ENCODE measurements around the gene AAK1.

AAK1 gene

DNA sequence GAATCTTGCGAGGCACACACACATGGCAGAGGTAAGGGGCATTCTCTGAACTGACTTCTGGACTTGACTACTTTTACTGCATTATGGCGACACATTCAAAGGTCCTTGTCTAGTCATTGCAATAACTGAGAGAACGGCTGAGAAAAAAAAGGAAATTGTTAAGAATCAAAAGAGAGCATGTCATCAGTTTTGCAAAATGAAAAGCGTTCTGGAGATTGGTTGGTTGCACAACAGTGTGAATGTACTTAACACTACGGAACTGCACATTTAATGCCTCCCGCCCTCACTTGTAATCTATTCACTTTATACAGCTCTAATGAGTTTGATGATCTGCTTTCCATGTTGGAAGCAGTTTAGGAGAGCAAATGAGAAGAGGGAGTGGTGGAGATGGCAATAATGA is 137.8 kb downstream of the AAK1 start:
- TF ChIP-seq, protein P1, sequence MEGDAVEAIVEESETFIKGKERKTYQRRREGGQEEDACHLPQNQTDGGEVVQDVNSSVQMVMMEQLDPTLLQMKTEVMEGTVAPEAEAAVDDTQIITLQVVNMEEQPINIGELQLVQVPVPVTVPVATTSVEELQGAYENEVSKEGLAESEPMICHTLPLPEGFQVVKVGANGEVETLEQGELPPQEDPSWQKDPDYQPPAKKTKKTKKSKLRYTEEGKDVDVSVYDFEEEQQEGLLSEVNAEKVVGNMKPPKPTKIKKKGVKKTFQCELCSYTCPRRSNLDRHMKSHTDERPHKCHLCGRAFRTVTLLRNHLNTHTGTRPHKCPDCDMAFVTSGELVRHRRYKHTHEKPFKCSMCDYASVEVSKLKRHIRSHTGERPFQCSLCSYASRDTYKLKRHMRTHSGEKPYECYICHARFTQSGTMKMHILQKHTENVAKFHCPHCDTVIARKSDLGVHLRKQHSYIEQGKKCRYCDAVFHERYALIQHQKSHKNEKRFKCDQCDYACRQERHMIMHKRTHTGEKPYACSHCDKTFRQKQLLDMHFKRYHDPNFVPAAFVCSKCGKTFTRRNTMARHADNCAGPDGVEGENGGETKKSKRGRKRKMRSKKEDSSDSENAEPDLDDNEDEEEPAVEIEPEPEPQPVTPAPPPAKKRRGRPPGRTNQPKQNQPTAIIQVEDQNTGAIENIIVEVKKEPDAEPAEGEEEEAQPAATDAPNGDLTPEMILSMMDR (IDR thresholded peaks at IDR 0.05; ENCODE audit: borderline replicate concordance, insufficient read depth, low read depth, low read length) = no peak
- no peak overlapping the region for H3K4me3 ChIP-seq (ENCODE audit: low read depth, low read length)

DNA sequence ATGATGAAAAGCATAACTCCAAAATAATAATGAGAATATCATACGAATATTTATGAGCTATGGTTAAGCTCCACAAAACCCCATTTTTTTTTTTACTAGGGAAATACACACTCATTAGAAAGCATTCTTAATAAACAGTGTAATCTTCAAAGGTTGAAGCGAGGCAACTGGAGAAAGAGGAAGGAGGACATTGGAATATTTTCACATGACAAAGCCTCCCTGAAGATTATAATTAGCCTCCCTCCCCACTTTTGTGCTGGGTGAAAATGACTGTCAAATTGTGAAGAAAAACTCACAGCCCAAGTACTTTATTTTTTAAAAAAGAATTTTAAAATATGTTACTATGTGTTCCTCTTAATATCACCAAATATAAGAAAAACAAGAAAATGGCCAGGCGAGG is 142.2 kb downstream of the AAK1 start:
- H3K4me3 ChIP-seq (ENCODE audit: low read depth, low read length) = no peak overlapping the region
- TF ChIP-seq, protein P1 (IDR thresholded peaks at IDR 0.05; ENCODE audit: borderline replicate concordance, insufficient read depth, low read depth, low read length) = no peak

DNA sequence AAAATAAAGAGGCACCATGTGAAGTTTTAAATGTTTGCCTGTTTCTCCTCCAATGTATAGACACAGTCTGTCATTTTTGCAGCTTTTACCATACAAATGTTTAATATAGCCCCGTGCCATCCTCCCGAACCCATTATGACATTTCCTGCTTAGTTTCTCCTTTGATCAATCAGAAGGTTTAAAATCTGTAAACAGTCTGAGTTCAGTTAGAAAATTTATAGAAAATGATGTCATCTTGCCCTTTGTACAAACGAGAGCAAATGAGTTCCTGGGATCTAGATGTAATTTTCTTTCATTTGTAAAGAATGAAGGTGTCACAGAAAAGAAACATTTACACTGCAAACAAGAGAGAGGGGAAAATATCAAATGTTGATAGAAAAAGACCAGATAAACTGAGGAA is 143.6 kb downstream of the AAK1 start:
- TF ChIP-seq, protein P1 (IDR thresholded peaks at IDR 0.05; ENCODE audit: borderline replicate concordance, insufficient read depth, low read depth, low read length) = no peak
- no peak overlapping the region for H3K4me3 ChIP-seq (ENCODE audit: low read depth, low read length)

DNA sequence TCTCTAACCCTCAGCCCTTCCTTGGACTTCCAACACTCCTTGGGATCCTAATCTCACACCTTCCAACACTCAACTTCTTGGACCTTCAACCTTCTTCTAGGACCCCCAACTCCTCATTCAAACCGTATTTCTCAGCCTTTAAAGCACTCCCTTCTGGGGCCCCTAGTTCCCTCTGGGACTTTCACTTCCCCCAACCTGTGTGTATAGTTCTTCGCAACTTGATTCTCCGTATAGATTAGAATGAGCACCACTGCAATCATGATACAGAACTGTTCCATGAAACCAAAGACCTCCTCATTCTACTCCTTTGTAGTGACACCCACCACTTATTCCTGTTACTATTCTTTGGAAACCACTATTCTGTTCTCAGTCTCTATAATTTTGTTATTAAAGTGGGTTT is 144.3 kb downstream of the AAK1 start:
- no peak overlapping the region for H3K4me3 ChIP-seq (ENCODE audit: low read depth, low read length)
- TF ChIP-seq, protein P1 (IDR thresholded peaks at IDR 0.05; ENCODE audit: borderline replicate concordance, insufficient read depth, low read depth, low read length) = no peak

DNA sequence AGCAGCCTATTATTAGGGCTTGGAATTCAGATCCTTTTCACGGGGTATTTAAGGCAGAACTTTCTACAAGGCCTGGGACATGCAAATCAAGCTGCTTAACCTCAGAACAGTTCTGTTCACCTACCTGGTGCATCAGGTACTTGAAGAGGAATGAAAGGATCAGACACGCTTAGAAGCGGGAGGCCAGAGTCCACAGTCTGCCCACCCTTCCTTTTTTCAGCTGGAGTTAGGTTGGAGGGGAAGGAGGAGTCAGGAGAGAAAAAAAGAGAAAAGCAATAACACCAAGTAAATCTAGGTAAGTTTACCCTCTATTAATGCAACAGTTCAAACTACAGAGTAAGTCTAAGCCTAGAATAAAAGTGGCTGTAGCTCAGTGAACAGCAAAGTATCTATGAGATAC is 147.7 kb downstream of the AAK1 start:
- H3K4me3 ChIP-seq (ENCODE audit: low read depth, low read length) = no peak overlapping the region
- TF ChIP-seq, protein P1 (IDR thresholded peaks at IDR 0.05; ENCODE audit: borderline replicate concordance, insufficient read depth, low read depth, low read length) = no peak

DNA sequence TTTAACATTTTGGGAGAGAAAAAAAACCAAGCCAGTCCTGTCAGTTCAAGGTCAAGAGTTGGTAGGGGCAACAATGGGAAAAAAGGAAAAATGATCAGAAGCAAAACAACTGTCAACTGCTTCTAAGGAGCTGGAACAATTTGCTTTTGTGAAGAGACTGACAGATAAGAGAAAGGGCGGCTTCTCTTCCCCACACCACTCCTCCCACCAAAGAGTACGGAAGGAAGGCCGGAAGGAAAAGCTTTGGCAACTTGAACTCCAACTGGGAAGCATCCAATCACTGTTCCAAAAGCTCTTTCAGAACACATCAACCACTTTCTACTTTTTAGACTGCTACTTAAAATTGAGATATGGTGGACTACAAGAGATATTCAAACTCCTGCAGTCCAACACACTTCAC is 148.5 kb downstream of the AAK1 start:
- no peak overlapping the region for H3K4me3 ChIP-seq (ENCODE audit: low read depth, low read length)
- TF ChIP-seq, protein P1 (IDR thresholded peaks at IDR 0.05; ENCODE audit: borderline replicate concordance, insufficient read depth, low read depth, low read length) = no peak

DNA sequence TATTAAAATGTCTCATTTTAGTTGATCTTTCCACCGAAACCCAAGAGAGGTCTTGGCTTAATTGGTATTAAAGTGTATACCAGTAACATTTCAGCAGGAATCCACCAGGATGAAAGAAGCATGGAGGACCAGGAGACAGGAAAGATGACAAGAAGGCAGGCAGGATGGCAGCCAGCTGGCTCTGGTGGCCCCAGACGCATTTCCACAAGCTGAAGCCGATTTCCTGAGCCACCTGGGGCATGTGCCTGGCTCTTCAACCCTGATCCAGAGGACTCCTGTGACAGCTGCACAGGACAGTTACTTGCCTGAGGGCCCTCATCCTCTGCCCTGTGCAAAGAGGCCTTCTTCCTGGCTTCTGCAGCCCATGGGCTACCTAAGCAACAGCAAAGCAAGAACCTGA is 149.4 kb downstream of the AAK1 start:
- TF ChIP-seq, protein P1 (IDR thresholded peaks at IDR 0.05; ENCODE audit: borderline replicate concordance, insufficient read depth, low read depth, low read length) = no peak
- no peak overlapping the region for H3K4me3 ChIP-seq (ENCODE audit: low read depth, low read length)

Data from GM12875 (cell line).